HG03196 (cell line): Measurements from ENCODE around the gene TASP1.

Source experiments
- ATAC-seq: cut with Tn5 transposase; IDR thresholded peaks from one replicate; pipeline ENCODE4 v1.9.1; 2021; ENCODE audit not compliant: unreplicated experiment

Gene TASP1

GRCh38 chr20:13447385-13448180, 191.1 kb downstream of the TASP1 start:
- ATAC-seq, result no peak

- ATAC-seq, result no peak
These were observed 195.0 kb downstream of the TASP1 start for GRCh38 chr20:13443690-13444089.

GRCh38 chr20:13442986-13443385, 195.7 kb downstream of the TASP1 start:
- ATAC-seq, result no peak

GRCh38 chr20:13441388-13441787, 197.3 kb downstream of the TASP1 start:
- no peak for ATAC-seq

DNA sequence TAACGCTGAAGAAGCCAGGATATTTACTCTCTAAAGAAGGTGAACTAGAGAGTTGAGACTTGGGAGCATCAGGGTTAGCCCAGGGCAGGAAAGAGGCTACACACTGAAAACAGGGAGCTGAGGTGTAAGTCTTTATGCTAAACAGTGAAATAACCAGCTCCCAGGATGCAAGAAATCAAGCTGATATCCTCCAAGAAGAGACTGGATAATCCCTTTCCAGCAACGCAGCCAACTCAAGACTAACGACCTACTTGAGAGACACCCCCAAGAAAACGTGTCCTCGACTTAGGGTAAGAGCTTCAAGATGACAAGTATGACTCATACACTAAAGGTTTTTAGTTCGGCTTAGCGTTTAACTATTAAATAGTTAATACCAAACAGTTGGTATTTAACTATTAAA, 202.2 kb downstream of the TASP1 start:
- no peak for ATAC-seq

DNA sequence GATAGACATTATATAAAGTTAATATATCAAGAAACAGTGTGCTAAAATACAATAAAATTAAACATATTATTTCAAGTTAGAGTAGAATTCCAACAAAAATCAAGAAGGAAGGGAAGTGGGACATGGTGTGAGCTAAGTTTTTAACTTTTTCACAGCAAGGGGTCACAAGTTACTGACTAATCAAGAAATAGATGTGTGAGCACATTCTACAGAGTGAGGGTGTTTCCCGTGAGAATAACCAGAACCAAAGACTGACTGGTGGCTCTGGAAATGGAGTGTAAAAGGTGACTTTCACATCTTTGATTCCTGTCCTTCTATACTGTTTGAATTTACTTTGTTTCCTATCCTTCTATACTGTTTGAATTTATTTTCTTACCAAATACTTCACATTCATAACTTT, 206.6 kb downstream of the TASP1 start:
- ATAC-seq, result no peak

DNA sequence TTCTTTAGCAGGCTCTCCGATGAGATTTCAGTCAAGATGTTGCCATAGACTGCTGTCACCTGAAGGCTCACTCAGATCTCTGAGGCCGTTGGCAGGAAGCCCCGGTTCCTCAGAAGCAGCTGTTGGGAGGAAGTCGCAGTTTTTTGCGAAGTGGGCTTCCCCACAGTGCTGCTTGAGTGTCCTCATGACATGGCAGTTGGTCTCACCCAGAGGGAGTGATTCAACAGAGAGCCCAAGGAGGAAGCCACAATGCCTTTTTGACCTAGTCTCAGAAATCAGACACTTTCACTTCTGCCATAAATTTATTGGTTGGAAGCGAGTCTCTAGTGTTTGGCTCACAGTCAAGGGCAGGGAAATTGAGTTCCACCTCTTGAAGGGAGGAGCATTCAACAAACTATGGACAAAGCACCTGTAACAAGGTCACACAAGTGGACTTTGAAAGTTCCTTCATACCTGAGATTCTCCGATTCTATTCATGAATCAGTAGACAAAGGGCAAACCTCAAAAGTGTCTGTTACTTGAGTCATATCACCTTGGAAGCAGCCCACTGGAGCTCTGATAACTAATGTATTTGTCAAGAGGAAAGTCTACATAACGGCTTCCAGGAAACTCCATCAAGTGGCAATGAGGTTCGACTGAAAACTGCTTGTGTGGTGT, 208.3 kb downstream of the TASP1 start:
- no peak for ATAC-seq

DNA sequence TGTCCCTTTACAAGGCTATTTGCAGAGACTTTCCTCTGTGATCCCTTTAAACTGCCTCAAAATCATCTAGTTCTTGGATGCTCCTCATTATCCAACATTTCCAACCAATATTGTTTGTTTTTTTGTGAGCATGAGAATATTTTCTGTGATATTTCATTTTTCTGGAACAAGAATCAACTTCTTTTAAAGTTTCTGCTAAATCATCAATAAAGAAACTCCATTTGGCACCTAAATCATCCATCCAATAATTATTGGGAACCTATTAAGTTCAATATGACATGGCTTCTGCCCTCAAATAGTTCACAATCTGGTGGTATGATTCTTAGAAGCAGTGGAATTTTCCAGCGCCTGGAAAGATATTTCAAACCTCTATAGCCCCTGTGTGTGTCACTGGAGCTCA, 210.0 kb downstream of the TASP1 start:
- ATAC-seq, result no peak

DNA sequence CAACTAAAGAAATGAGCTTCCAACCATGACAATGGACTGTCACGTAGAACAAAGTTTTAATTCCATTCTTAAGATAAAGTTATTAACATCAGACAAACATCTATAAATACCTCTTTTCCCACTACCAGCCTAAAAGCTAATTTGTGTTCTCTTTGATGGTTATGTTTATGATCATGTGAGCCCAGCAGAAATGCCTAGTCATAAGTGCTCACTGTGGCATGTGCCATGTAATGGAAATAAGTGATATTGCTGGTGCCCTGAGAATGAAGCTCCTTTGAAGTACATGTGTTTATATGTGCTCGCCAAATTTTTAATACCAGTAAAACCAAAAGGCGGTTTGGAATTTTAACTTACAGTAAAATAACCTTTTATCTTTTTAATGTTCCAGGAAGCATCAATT, 211.9 kb downstream of the TASP1 start:
- ATAC-seq, result no peak

GRCh38 chr20:13425381-13426135, 213.2 kb downstream of the TASP1 start:
- no peak for ATAC-seq

GRCh38 chr20:13424174-13424833, 214.4 kb downstream of the TASP1 start:
- no peak for ATAC-seq

DNA sequence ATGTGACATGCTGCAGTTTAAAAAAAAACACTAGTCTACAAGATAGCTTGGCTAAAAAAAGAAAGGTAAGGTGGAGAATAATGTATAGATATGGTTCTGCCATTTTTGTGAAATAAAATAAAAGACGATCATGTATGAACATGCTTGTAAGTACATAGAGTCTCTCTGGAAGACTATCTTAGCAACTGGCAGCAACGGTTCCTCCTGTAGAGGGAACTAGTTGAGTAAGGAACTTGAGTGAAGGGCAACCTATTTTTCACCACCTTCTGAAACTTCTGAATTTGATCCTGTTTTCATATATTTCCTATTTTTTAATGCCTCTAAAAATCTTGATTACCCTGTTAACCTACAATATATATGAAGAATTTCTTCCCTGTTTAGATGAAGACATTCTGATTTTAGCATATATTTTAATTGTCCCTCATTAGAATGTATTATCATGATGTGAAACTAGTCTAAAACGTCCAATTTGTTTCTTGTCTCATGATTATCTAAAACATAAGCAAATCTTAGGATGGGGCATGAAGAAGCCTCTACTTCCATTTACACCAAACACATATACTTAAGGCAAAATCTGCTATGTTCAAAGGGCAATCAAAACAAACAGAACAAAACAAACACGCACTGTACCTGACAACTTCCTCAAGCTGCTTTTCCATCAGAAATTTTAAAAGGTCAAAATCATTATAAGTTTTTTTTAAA, 215.1 kb downstream of the TASP1 start:
- ATAC-seq, result no peak

DNA sequence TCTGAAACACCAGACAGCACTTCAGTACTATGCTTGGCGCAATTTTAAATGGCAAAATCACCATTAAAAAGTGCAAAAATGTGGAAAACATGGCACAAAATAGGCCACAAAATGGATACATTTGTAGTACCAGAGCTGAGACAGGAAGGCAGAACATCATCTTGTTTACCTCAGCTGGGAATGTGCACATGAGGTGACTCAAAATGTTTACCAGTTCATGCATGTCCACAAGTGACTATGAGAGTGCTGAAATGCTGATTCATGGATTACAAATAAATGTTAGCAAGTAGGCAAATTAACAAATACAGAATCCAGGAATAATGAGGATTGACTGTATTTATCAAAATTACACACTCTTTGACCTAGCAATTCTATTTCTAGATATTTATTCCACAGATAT, 216.1 kb downstream of the TASP1 start:
- ATAC-seq, result no peak

DNA sequence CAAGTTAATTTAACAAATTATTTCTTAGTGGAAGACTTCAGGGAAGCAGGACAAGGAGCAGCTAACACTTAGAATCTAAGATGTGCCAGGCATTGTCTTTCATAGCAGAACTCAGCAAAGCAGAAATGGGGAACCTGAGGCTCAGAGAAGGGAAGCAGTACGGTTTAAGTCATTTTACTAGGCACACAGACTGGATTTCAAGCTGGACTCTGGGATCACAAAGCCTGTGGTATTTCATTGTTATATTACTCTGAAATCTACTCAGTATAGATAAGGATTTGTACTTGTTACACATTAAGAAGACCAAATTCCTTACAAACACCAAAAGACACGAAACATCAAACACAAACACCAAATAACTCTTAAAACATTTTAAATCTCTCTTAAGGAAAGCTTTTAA, 218.1 kb downstream of the TASP1 start:
- ATAC-seq, result no peak

DNA sequence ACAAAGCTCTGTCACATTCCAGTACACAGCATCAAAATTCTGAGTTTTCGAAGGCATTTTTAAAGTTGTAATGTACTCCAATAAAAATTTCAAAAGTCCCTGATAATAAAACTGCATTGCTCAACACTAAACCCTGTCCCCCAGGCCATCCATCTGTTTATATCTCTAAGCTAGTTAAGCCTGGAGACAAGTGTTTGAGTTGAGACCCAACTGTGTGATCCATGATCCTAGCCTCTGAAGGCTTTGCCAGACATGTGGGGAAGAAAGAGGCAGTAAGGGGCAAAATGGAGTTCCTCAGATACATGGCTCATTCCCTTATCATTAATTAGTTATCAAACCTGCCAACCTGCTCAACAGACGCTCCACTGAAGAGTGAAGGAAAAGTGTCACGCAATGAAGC, 219.3 kb downstream of the TASP1 start:
- no peak for ATAC-seq

DNA sequence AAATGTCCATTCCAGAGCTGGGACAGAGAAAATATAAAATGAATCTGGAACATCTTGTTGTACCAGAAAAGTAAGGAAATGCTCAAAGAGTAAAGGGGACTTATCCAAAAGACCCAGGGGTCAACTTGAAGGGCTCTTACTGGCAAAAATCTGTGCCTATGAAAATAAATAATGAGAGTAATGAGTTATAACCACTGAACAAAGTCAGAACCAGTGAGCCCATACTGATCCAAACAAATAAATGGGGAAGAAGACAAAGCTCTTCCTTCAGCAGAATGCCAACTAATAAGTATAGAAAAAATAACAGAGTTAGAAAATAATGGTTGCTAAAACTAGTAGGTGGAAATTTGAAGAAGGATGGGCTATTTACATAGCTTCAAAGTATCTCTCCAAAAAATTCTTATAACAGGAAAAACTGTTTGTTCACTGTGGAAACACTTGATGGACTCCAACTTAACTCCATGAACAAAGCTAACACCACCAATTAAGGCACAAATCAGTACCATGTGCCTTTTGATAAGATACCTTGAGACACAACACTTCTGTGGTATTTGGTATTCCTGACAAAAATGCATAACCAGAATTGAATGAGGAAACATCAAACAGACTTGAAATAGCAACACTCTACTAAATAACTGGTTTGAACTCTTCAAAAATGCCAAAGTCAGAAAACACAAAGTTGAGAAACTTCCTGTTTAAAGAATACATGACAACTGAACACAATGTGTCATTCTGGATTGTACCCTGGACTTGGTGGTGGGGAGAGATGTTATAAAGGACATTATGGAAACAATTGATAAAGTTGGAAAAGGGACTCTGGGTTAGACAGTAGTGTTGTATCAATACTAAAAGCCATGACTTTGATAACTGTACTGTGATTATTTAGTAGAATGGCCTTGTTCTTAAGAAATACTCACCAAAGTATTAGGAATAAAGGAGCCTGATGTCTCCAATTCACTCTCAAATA, 220.2 kb downstream of the TASP1 start:
- no peak for ATAC-seq

DNA sequence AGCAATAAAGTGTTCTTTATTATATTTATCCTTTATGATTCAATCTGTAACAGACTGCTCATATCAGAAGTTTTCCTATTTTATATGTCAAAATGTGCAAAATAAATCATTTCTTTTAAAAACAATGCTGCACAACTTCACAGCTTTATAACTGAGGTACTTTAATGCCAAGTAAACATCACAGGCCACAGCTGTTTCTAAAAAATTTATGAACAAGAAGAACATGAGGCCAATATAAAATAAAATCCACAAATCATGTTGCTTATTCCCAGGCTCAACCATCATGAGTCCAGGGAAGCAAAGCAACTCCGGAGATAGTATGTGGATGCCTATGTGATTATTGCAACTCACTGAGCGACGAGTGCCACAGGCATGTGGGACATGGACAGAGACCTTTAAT, 222.2 kb downstream of the TASP1 start:
- ATAC-seq, result no peak

DNA sequence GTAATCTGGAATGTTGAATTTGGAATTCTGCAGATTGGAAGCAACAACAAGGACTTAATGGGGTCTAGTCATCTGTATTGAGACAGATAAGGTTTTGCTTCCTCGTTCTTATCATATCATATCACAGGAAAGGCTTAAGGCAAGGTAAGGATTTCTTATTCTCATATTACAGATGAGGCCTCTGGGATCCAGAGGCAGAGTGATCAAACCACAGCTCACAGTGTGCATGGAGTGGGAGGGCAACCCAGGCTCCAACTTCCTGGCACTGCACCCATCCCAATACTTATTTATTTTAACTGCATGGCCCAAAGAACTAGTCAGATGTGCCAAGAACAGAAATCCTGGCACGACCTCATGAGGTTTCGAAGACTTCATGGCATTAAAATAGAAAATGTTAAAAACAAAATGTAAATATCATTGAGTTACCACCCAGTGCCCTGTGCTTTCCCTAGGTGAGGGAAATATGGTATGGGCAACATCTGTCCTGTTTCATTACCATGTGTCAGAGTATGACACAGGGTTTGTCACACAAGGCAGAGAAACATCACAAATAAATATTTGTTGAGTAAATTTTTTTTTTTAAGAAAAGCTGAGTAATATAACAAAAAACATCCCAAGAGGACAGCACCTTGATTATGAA, 225.8 kb downstream of the TASP1 start:
- no peak for ATAC-seq

GRCh38 chr20:13404293-13404692, 234.4 kb downstream of the TASP1 start:
- no peak for ATAC-seq
